HCT116 (cell line): ENCODE measurements around the gene PEX11G. TPM values are rescaled to one million over a fixed set of nuclear protein-coding genes. Genes with fewer than 3 reads are reported as not detected.

Experiments used
- ATAC-seq: fragments of 200-7000 bp; cut with Tn5 transposase; 2 replicates; pipeline ENCODE4 v1.9.1; 2020; ENCODE audit warnings: mild to moderate bottlenecking, moderate library complexity
- BruUV-seq: library from RNA; stranded (reverse); fragments of 400-500 nt; replicated peaks from 2 replicates; lab custom pipeline; 2021; lab: Mats Ljungman, UMichigan
- CTCF ChIA-PET: fragments of 300-600 bp; sonication (Branson Sonifier 250); formaldehyde crosslinking; loops from one replicate; lab custom pipeline; 2021; ENCODE audit warnings: antibody characterized with exemption; lab: Charles Lee
- POLR2A ChIA-PET: fragments of 300-600, 350-600 bp; sonication (Branson Sonifier 250); formaldehyde crosslinking; loops from one replicate; lab custom pipeline; 2021; ENCODE audit warnings: antibody characterized with exemption; lab: Charles Lee
- RAD21 ChIA-PET, 2 experiments: fragments of 300-600 bp; sonication (Branson Sonifier 250); formaldehyde crosslinking; loops; one replicate each; lab custom pipeline; 2023; ENCODE audit warnings: low total read pairs in 2 of 2; ENCODE audit not compliant: uncharacterized antibody in 2 of 2, unreplicated experiment in 2 of 2, low non-redundant PET in 1 of 2; lab: Charles Lee
- DNase-seq: peaks from one replicate; pipeline ENCODE4 v3.0.0-alpha.2; 2010; ENCODE audit warnings: low read depth, low spot score
- H2AFZ ChIP-seq: fragments of 200-600 bp; shearing (Covaris generic), sonication (generic); 2 replicates; pipeline ENCODE4 v1.6.1; 2017; ENCODE audit warnings: low read depth, mixed run types, mixed read lengths, antibody characterized with exemption, low read length; ENCODE audit not compliant: poor library complexity, severe bottlenecking
- H3K27ac ChIP-seq: 2 replicates; pipeline ENCODE4 v1.5.1; 2012; ENCODE audit warnings: low read depth, low read length
- H3K27me3 ChIP-seq: fragments of 200-600 bp; sonication (generic); 2 replicates; pipeline ENCODE4 v1.6.1; 2016; ENCODE audit warnings: mixed run types, low read length, mixed read lengths; ENCODE audit not compliant: insufficient read depth
- H3K36me3 ChIP-seq, 2 experiments: fragments of 200-500 bp in 1 of 2; fragments of 200-600 bp in 1 of 2; sonication (Bioruptor generic) in 1 of 2; sonication (generic) in 1 of 2; 2 replicates each; pipeline versions ENCODE4 v1.5.1 to v1.6.1; 2014 to 2016; ENCODE audit warnings: low read length in 2 of 2, inconsistent platforms in 1 of 2, mixed read lengths in 1 of 2, mixed run types in 1 of 2; ENCODE audit not compliant: insufficient read depth in 2 of 2, control insufficient read depth in 1 of 2
- H3K4me1 ChIP-seq, 2 experiments: fragments of 200-600 bp in 1 of 2; sonication (generic) in 1 of 2; 2 replicates each; pipeline versions ENCODE4 v1.5.1 to v1.6.1; 2012 to 2017; ENCODE audit warnings: low read length in 2 of 2, inconsistent platforms in 1 of 2, mild to moderate bottlenecking in 1 of 2, mixed read lengths in 1 of 2, mixed run types in 1 of 2, moderate library complexity in 1 of 2; ENCODE audit not compliant: insufficient read depth in 2 of 2, control insufficient read depth in 1 of 2
- H3K4me2 ChIP-seq: fragments of 200-600 bp; sonication (generic); 2 replicates; pipeline ENCODE4 v1.6.1; 2017; ENCODE audit warnings: mixed run types, low read length, mixed read lengths
- H3K4me3 ChIP-seq, 2 experiments: fragments of 200-600 bp in 1 of 2; sonication (generic) in 1 of 2; replicated peaks in 1 of 2; 2 replicates each; pipeline ENCODE4 v1.5.1; 2011 to 2016; ENCODE audit warnings: low read length in 2 of 2, control low read depth in 1 of 2, low read depth in 1 of 2, mild to moderate bottlenecking in 1 of 2, mixed read lengths in 1 of 2, mixed run types in 1 of 2
- H3K79me2 ChIP-seq: fragments of 200-600 bp; sonication (generic); 2 replicates; pipeline ENCODE4 v1.6.1; 2017; ENCODE audit warnings: mild to moderate bottlenecking, mixed run types, low read length, moderate library complexity, mixed read lengths; ENCODE audit not compliant: insufficient read depth
- H3K9ac ChIP-seq: fragments of 200-600 bp; sonication (generic); 2 replicates; pipeline ENCODE4 v1.6.1; 2016; ENCODE audit warnings: low read length, mixed read lengths
- H3K9me2 ChIP-seq: fragments of 200-600 bp; sonication (generic), shearing (Covaris generic); 2 replicates; pipeline ENCODE4 v1.6.1; 2017; ENCODE audit warnings: mixed run types, mild to moderate bottlenecking, moderate library complexity; ENCODE audit not compliant: insufficient read depth
- H3K9me3 ChIP-seq, 2 experiments: fragments of 200-500 bp in 1 of 2; fragments of 200-600 bp in 1 of 2; sonication (Bioruptor generic) in 1 of 2; sonication (generic) in 1 of 2; 2 replicates each; pipeline ENCODE4 v1.6.1; 2014 to 2017; ENCODE audit warnings: low read length in 2 of 2, mixed read lengths in 2 of 2, inconsistent platforms in 1 of 2, low read depth in 1 of 2, mild to moderate bottlenecking in 1 of 2, mixed run types in 1 of 2, moderate library complexity in 1 of 2; ENCODE audit not compliant: control insufficient read depth in 1 of 2, insufficient read depth in 1 of 2
- H4K20me1 ChIP-seq: fragments of 200-600 bp; sonication (generic), shearing (Covaris generic); 2 replicates; pipeline ENCODE4 v1.6.1; 2017; ENCODE audit warnings: mixed run types, mild to moderate bottlenecking, moderate library complexity; ENCODE audit not compliant: insufficient read depth
- CEBPB ChIP-seq: IDR thresholded peaks from 2 replicates; pipeline ENCODE4 v1.6.1; 2012; ENCODE audit warnings: low read depth
- EGR1 ChIP-seq: IDR thresholded peaks from 2 replicates; pipeline ENCODE4 v1.6.1; 2012; ENCODE audit warnings: low read depth
- POLR2A ChIP-seq: IDR thresholded peaks from 2 replicates; pipeline ENCODE4 v1.7.0; 2011; ENCODE audit warnings: borderline replicate concordance; ENCODE audit not compliant: insufficient read depth, insufficient read length; ENCODE audit errors: extremely low read depth
- POLR2AphosphoS5 ChIP-seq: IDR thresholded peaks from 2 replicates; pipeline ENCODE4 v1.6.1; 2011; ENCODE audit warnings: mild to moderate bottlenecking, low read depth, low read length, moderate library complexity
- SP1 ChIP-seq: IDR thresholded peaks from 2 replicates; pipeline ENCODE4 v1.6.1; 2012; ENCODE audit warnings: low read depth
- TCF7L2 ChIP-seq: IDR thresholded peaks from 2 replicates; pipeline ENCODE4 v1.7.0; 2011; ENCODE audit warnings: borderline replicate concordance, inconsistent platforms; ENCODE audit not compliant: insufficient read depth, insufficient read length; ENCODE audit errors: extremely low read depth
- YY1 ChIP-seq: IDR thresholded peaks from 2 replicates; pipeline ENCODE4 v1.6.1; 2011; ENCODE audit warnings: low read length, low read depth, moderate library complexity, mild to moderate bottlenecking; ENCODE audit not compliant: insufficient replicate concordance; ENCODE audit errors: extremely low read depth
- intact Hi-C: fragments of 100-400 bp; cut with micrococcal nuclease; formaldehyde crosslinking; loops from 2 replicates; pipeline ENCODE4 v1.10.0; 2022
- total RNA-seq: library from RNA; stranded (reverse); gene quantifications from one replicate; pipeline ENCODE4 v1.2.1, GENCODE V29; 2021; ENCODE audit not compliant: unreplicated experiment
- TF ChIP-seq, protein P1 (sequence below): IDR thresholded peaks from 2 replicates; pipeline ENCODE4 v1.6.1; 2012

Gene PEX11G
- total RNA-seq, 1 experiment from 2014 or later = 6.4 TPM

DNA sequence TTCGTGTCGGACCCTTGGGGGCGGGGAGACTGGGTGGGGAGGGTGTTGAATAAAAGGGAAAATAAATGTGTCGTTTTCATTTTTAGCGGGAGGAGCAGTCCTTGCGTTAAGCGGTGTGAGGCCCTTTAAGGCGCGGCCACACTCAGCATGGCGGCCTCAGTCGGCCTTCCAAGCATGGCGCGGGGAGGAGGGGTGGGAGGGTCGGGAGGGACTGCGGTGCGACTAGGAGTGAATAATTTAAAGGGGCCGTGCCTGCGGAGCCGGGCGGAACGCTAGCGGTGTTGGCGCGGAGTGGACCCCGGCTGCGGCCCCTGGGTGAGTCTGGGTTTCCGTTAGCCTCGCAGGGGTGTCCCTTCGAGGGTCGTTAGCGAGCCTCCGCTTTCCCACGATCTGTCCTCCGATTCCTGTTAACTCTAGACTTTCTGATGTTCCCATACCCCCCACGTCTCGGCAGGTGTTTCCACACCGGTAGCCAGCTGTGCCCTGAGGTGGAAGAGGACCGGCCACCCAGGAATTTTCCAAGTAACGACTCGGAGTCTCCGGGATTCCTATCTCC is 45.2 kb upstream of the PEX11G start:
- BruUV-seq = TSS peak; percentile 72
- intact Hi-C loops = loop anchor here (1.0 to 2.0 kb wide), 2 partner anchors 12 to 27 kb away; partner anchors contain the start of gene MCOLN1
- Histone ChIP-seq H3K79me2 (no peaks in the 10 kb centered on the region; the same call in 1 of the 2 replicates), H3K9ac (peak overlapping the region; percentile 75), H3K36me3 (peaks cover 4 to 5% of the 10 kb centered on the region in 2 experiments; a peak in 1 of 4 replicates), H3K27me3 (no peaks in the 10 kb centered on the region), H3K9me3 (no peaks in the 10 kb centered on the region), H3K4me3 (peak overlapping the region; percentile 95 to 96), H3K4me1 (peaks cover 4 to 30% of the 10 kb centered on the region in 2 experiments; a peak in 2 of 4 replicates), H2AFZ (peak overlapping the region; percentile 5), H4K20me1 (no peaks in the 10 kb centered on the region), H3K9me2 (no peaks in the 10 kb centered on the region), H3K27ac (peak overlapping the region; percentile 81), H3K4me2 (peak overlapping the region; percentile 94)
- TF ChIP-seq TCF7L2 = no peak
- TF ChIP-seq EGR1 = peak; percentile 60; the same call in 1 of the 2 replicates
- no peak for TF ChIP-seq CEBPB
- TF ChIP-seq SP1 = peak; percentile 89
- TF ChIP-seq POLR2A = peak; percentile 21
- peak; percentile 99 for TF ChIP-seq YY1
- TF ChIP-seq, protein P1, sequence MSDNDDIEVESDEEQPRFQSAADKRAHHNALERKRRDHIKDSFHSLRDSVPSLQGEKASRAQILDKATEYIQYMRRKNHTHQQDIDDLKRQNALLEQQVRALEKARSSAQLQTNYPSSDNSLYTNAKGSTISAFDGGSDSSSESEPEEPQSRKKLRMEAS = peak; percentile 78
- TF ChIP-seq POLR2AphosphoS5 = peak; percentile 62
- POLR2A ChIA-PET = interaction anchor here (1.4 kb wide), 1 partner anchor 11 kb away, joined by 4 read pairs; no protein-coding TSS in a partner anchor
- CTCF ChIA-PET = interaction anchor here (1.9 kb wide), 2 partner anchors 34 to 180 kb away, joined by 8 to 10 read pairs; no protein-coding TSS in a partner anchor
- RAD21 ChIA-PET = no interaction called here
- DNase-seq (peak; percentile 71), ATAC-seq (peak; percentile 63)
